ENCODE results near the gene ACADM. TPM values are rescaled to one million over a fixed set of nuclear protein-coding genes. Genes with fewer than 3 reads are reported as not detected.

ACADM gene
- total RNA-seq, 4 donors from 2014 or later = 25.3 to 46.5 (median 40.5) TPM

- H3K36me3 ChIP-seq = peaks cover 41% of the 10 kb centered on the region
- peaks cover 51% of the 10 kb centered on the region for H3K4me1 ChIP-seq
- TF ChIP-seq EP300 (IDR thresholded peaks at IDR 0.05) (no peak), POLR2A (IDR thresholded peaks at IDR 0.05) (no peak), CTCF (IDR thresholded peaks at IDR 0.05) (no peak), POLR2AphosphoS5 (IDR thresholded peaks at IDR 0.05) (no peak)
- no peaks in the 10 kb centered on the region for H3K9me3 ChIP-seq
- H3K27ac ChIP-seq = no peak overlapping the region
- H3K27me3 ChIP-seq = no peaks in the 10 kb centered on the region
- H3K4me3 ChIP-seq = no peak overlapping the region
- DNase-seq (ENCODE audit: low spot score in 2 of 2) = no peak
Measured at GRCh38 chr1:75789988-75790387, 65.5 kb downstream of the ACADM start.

GRCh38 chr1:75791022-75791421 is 66.5 kb downstream of the ACADM start:
- H3K36me3 ChIP-seq = peaks cover 51% of the 10 kb centered on the region
- no peaks in the 10 kb centered on the region for H3K9me3 ChIP-seq
- no peaks in the 10 kb centered on the region for H3K27me3 ChIP-seq
- DNase-seq (ENCODE audit: low spot score in 2 of 2) = no peak
- WGBS = 56% methylated on average over 1 of the region's 1 CpG
- H3K4me3 ChIP-seq = no peak overlapping the region
- no peak overlapping the region for H3K27ac ChIP-seq
- H3K4me1 ChIP-seq = peaks cover 44% of the 10 kb centered on the region
- TF ChIP-seq POLR2A (IDR thresholded peaks at IDR 0.05) = no peak
- TF ChIP-seq EP300 (IDR thresholded peaks at IDR 0.05) = no peak

- Histone ChIP-seq H3K27me3 (no peaks in the 10 kb centered on the region), H3K9me3 (no peaks in the 10 kb centered on the region), H3K4me1 (peaks cover 39% of the 10 kb centered on the region), H3K36me3 (peaks cover 62% of the 10 kb centered on the region), H3K27ac (no peak overlapping the region), H3K4me3 (no peak overlapping the region)
- TF ChIP-seq EP300 (IDR thresholded peaks at IDR 0.05) (no peak), CTCF (IDR thresholded peaks at IDR 0.05) (no peak), POLR2AphosphoS5 (IDR thresholded peaks at IDR 0.05) (no peak), POLR2A (IDR thresholded peaks at IDR 0.05) (no peak)
- 95% methylated on average over 3 of the region's 3 CpGs for WGBS
- DNase-seq (ENCODE audit: low spot score in 2 of 2) = no peak
Measured at GRCh38 chr1:75792091-75792490, 67.6 kb downstream of the ACADM start.

- 91% methylated on average over 2 of the region's 2 CpGs for WGBS
- H3K36me3 ChIP-seq = peaks cover 62% of the 10 kb centered on the region
- no peak for TF ChIP-seq POLR2AphosphoS5 (IDR thresholded peaks at IDR 0.05)
- TF ChIP-seq EP300 (IDR thresholded peaks at IDR 0.05) = no peak
- TF ChIP-seq CTCF (IDR thresholded peaks at IDR 0.05) = no peak
- TF ChIP-seq POLR2A (IDR thresholded peaks at IDR 0.05) = no peak
Measured at GRCh38 chr1:75794382-75794781, 69.9 kb downstream of the ACADM start.

GRCh38 chr1:75795703-75796193 is 71.2 kb downstream of the ACADM start:
- Histone ChIP-seq H3K36me3 (peaks cover 57% of the 10 kb centered on the region), H3K4me1 (peaks cover 2% of the 10 kb centered on the region), H3K4me3 (no peak overlapping the region), H3K27ac (no peak overlapping the region), H3K27me3 (no peaks in the 10 kb centered on the region), H3K9me3 (no peaks in the 10 kb centered on the region)
- WGBS = 92% methylated on average over 4 of the region's 4 CpGs
- no peak for DNase-seq (ENCODE audit: low spot score in 2 of 2)
- TF ChIP-seq POLR2AphosphoS5 (IDR thresholded peaks at IDR 0.05) = no peak
- TF ChIP-seq EP300 (IDR thresholded peaks at IDR 0.05) = no peak
- TF ChIP-seq CTCF (IDR thresholded peaks at IDR 0.05) = no peak
- TF ChIP-seq POLR2A (IDR thresholded peaks at IDR 0.05) = no peak

More at GRCh38 chr1:75794382-75794781, 69.9 kb downstream of the ACADM start:
- no peaks in the 10 kb centered on the region for H3K27me3 ChIP-seq
- no peaks in the 10 kb centered on the region for H3K9me3 ChIP-seq
- H3K4me1 ChIP-seq = peaks cover 16% of the 10 kb centered on the region
- no peak for DNase-seq (ENCODE audit: low spot score in 2 of 2)
- H3K4me3 ChIP-seq = no peak overlapping the region
- H3K27ac ChIP-seq = no peak overlapping the region
